Right kidney (tissue), 1 donor: ENCODE measurements around the gene TNFRSF11A.

Source experiments
- DNase-seq: peaks from one replicate; pipeline ENCODE4 v3.0.0-alpha.2; 2016

Gene TNFRSF11A

DNA sequence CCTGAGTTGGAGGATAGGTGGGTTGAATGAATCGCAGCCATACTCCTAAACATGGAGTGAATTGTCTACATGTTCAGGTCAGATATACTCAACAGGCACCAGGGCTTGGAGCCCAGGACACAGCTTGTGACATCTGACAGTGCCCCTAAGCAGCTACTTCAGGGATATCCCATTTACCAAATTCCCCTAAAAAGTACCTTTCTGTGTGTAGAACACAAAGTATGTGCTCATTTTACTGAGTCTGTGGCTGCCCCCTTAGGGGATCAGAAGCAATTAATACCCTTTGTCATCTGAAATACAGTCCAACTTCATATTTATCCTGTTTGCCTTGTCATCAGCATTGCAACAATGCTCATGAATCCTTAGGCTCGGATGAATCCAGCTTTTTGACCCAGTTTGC lies 20.8 kb downstream of the TNFRSF11A start:
- DNase-seq: no peak

DNA sequence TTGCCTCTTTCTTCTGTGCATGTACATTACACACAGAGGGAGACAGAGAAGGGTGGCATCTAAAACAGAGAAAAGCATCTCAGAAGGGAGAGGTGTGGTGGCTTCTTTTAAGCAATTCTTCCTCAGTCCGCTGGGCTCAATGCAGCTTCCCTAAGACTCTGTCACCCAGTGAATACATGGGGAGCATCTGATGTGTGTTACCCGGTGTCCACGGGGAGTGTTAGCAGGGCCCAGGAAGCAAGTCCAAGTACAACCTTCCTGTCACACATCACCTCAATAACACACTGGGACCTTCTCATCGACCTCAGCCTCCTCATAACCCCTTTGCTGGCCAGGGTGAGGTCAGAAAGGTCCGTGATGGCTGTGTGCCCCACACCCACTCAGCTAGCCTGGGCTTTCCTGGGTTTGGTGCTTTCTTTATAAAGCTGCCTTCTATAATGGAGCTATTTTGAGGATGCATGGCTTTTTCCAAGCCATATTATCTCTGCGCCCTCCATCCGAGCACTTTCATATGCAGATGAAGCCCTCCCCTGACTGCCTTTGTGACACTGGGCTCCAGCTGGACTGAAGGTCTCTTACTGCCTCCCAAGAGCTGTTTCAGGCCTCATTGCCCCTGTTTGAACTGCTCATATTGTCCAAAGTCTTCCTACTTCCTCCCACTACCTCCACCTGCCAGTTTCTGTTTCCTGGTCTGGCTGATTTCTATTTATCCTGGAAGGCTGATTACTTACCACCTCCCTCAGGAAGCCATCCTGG lies 21.4 kb downstream of the TNFRSF11A start:
- DNase-seq: no peak

DNA sequence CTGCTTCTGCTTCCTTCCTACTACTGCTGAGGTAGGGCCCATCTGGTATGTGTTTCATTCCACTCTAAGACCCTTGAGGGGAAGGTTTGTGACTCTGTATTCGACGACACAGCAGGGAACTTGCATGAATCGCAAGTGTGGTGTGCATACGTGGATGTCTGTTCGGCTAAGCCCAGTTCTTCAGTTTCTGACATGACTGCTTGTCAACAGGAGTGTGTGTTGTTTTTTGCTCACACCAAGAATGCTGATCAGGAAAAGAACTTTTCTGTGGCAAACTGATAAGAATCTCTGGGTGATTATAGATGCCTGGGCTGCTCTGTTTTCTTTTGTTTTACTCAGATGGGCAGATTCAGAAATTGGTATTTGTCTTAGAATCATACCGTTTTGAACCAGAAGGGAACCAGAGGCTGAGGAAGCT lies 22.0 kb downstream of the TNFRSF11A start:
- no peak for DNase-seq

DNA sequence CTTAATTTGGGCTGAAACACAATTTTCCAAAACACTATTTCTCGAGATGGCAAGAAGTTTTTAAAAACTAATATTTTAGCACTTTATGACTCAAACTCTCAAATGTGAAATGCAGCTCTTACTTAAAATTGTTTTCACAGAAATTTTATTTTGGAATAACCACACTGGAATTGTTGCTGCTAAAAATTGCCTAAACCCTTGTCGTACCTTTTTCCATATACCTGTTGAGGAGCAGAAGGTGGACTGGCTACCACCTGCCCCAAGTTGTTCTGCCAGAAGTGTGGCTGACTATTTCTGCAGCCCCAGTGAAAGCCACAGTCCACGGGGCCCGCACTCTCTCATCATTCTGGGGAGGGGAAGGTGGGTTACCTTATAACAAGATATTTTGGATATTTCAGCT lies 23.4 kb downstream of the TNFRSF11A start:
- DNase-seq: no peak

DNA sequence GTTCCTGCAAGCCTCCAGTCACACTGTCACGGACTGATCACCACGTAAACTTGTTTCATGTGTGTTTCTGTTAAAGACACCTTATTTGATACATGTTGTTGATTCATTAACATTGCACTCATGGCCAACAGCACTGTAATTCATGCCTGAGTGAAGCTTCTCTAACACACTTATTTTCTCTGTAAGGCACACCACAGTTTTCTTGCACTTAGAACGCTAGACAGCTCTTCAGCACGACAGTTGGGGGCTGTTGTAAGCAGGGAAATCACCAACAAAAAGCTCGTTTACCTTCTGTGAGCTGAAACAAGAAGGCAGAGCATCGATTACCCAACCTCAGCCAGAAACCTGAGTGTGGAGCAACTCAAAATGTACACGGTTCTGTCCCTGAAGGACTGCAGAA lies 28.1 kb downstream of the TNFRSF11A start:
- no peak for DNase-seq

DNA sequence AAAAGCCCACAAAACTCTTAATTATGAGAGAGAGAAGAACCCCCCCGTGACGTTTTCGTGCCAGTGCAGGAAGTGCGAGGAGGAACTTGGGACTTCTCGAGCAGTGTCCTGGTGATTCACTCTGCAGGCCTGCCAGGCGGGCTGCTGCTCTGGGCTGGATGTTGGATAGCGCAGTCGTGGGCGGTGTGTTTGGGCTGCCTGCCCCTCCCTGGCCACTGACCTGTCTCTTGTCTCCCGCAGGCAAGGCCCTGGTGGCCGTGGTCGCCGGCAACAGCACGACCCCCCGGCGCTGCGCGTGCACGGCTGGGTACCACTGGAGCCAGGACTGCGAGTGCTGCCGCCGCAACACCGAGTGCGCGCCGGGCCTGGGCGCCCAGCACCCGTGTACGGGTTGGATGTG lies 29.0 kb downstream of the TNFRSF11A start:
- no peak for DNase-seq

DNA sequence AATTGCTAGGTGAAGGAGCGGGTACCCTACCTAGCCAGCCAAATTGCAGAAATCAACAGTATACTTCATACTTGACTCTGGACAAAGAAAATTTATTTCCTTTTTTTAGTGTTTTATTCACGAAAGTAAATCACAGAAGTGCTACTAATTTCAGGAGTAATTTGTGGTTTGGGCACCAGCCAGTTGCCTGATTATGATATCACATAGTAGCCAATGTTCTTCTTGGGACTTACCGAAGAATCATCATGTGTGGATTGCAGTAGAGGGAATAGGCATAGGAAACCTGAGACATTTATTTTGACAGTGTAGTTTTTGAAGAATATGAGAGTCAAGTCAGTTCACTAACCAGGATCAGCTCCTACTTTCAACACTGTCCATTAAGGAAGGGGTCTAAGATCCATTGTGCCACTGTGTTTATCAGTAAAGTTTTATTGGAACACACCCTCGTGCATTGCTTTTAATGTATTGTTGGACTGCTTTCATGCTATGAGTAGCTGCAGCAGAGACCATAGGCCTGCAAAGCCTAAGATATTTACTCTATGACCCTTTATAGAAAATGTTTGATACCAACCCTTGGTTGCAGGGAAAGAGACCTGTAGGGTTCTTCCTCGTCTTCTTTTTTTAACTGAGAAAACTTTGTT lies 32.1 kb downstream of the TNFRSF11A start:
- DNase-seq: no peak

DNA sequence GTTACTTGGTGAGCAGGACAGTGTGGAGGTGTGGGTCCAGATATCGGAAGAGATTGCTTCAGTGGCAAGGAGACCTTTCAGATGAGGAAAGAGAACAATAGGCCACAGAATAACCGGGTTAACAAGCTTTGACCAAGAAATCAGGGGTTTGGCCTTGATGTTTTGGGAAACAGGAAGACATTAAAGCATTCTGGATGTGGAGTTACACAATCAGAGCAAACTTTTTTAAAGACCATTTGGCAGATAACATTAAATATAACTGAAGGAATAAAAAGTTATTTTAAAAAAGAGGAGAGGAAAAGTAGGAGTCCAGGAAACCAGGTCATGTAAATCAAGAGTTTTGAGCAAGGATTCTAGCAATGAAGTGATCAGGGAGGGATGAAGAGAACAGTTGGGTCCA lies 35.7 kb downstream of the TNFRSF11A start:
- no peak for DNase-seq

DNA sequence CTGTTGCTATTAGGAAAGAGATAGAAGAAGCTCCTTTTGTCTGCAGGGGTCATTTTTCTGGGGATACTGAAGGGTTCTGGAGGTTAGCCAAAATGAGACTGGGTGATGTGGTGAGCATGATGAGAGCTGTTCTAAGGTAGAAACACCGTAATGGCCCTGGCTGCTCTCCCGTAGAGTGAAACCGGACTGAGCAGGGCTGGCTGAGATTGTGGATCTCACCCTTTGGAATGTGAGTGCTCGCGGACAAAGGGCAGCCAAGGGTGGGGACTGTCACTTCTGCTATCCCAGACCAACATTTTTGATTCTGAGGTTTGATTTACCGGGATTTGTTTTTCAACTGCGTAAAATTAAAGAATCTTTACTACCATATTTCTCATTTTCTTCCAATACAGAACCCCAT lies 36.2 kb downstream of the TNFRSF11A start:
- no peak for DNase-seq

DNA sequence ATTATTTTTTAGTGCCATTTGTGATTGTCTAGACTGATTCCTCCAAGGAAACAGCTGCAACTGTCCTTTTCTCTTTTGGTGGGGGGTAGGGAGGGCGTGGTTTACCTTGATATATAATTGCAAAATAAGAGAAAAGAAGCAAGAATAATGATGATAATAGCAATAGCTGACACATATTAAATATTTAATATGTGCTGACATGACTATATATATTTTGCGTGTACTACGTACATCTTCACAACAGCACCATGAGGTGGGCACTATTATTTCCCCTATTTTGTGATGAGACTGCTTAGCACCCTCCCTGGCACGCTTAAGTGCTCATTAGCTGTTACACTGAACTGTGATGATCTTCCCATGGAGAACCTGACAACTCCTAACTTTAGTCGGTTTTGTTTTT lies 39.4 kb downstream of the TNFRSF11A start:
- no peak for DNase-seq

DNA sequence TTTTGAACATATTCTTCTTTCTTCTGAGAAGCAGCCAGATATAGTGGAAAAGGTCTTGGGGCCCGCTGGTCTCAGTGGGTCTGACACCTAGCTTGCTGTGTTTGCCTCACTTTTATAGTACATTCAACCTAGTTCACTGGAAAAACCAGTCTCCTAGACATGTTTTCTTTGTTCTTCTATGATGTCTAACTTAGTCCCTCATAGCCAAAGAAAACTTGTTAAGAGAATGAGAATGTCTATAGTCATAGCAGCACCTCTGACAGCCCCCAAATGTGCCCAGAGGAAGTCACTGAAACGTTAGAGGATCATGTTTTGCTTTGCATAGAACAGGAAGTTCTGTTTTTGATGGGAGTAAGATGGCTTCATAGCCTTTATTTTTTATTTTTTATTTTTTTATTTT lies 40.3 kb downstream of the TNFRSF11A start:
- no peak for DNase-seq

DNA sequence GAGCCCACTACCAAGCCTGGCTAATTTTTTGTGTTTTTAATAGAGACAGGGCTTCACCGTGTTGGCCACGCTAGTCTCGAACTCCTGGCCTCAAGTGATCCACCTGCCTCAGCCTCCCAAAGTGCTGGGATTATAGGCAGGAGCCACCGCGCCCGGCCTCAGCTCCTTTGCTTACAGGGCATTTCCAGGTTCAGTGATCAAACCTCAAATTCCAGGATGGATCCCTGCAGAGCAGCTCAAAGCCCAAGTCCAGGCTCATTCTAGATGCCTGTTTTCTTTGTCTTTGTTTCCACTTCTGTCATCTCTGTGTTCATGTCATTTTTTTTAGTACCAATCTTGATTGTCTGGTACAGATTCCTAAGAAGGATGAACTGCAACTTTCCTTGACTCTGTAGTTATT lies 41.9 kb downstream of the TNFRSF11A start:
- no peak for DNase-seq

DNA sequence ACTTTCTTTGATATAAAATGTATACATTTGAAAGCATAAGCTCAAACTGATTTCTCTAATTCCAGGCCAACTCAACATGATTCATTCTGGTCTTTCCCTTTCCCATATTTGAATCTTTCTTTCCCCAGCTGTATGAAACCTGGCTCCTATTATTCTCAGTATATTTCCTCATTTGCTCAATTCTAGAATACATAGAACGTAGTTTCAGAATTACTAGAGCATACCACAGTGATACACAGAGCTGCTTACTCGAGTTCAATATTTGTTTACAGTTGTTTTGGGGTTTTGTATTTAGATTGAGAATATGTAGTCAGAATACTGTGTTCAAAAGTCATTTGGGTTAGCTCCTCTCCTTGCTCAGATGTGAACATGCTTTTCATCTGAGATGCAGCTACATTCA lies 43.0 kb downstream of the TNFRSF11A start:
- no peak for DNase-seq

DNA sequence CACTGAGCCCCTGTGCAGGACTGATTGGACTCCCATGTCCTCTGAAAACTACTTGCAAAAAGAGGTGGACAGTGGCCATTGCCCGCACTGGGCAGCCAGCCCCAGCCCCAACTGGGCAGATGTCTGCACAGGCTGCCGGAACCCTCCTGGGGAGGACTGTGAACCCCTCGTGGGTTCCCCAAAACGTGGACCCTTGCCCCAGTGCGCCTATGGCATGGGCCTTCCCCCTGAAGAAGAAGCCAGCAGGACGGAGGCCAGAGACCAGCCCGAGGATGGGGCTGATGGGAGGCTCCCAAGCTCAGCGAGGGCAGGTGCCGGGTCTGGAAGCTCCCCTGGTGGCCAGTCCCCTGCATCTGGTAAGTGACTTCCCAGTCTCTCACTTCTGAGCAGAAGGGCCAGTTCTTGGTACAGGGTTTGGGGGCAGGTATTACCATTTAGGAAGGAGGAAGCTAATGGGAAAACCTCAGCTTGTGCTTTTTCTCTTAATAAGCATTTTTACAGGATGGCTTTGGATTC lies 44.1 kb downstream of the TNFRSF11A start:
- no peak for DNase-seq

DNA sequence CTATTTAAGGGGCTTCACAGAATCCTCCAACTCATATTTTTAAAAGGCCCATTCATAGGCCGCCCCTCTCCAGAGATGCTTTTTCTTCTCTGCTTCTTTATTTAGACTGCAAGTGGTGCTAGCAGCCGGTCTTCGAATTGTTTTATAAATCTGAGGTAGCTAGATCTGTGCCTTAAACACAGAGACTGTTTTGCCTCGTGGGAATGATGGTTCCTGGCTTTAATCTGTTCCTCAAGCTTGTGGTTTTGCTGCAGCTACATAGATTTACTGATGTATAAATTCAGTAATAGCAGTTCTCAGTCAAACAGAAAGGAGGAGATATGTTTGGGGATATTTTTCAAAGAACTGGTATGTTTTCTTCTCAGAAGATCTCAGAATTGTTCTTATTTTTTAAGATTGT lies 45.3 kb downstream of the TNFRSF11A start:
- no peak for DNase-seq

DNA sequence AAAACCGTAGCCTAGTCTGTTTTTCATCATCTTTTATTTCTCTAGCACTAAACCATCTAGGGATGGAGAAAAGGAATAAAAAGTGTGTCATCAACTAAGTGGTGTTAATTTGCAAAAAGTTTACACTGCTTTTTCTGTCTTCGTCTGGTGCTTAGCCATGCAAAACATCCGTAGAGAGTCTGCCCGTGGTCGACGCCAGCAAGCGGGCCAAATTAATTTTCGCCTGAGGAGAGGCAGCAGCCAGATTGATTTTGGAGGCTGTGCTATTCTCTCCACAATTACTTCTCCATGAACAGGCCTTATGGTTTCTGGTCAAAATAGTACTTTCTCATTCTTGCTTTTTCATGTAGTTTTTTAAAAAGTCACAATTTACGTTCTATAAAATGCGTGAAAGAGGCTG lies 46.3 kb downstream of the TNFRSF11A start:
- DNase-seq: no peak

DNA sequence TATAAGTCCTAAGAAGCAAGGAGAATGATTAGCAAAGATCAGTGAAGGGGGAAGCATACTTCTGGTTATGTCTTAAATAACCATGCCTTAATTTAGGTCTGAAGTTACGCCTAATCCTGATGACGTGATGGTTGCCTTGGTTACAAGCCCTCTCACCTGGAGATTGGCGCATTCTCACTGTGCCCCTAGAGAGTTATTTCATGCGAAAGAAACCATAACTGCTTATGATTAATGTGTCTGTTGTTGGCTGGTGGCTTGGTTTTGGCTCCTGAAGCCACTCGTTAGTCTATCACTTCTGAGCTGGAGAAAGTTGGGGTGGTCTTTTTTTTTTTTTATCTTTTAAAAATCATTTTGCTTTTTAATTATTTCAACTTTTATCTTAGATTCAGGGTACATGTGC lies 47.0 kb downstream of the TNFRSF11A start:
- no peak for DNase-seq

DNA sequence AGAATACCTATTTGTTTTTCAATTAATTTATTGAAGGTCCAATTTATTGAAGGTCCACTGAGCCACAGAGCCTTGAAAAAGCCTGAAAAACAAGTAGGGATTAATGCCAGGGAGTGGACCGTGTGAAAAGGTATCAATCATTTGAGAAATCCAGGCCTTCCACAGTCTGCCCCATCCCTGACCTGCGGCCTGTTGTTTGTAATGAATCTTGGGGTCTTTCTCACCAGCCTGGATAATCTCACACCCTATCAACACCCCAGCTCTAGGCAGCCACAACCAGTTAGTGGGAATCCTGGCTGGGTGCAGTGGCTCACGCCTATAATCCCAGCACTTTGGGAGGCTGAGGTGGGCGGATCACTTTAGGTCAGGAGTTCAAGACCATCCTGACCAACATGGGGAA lies 47.8 kb downstream of the TNFRSF11A start:
- no peak for DNase-seq

DNA sequence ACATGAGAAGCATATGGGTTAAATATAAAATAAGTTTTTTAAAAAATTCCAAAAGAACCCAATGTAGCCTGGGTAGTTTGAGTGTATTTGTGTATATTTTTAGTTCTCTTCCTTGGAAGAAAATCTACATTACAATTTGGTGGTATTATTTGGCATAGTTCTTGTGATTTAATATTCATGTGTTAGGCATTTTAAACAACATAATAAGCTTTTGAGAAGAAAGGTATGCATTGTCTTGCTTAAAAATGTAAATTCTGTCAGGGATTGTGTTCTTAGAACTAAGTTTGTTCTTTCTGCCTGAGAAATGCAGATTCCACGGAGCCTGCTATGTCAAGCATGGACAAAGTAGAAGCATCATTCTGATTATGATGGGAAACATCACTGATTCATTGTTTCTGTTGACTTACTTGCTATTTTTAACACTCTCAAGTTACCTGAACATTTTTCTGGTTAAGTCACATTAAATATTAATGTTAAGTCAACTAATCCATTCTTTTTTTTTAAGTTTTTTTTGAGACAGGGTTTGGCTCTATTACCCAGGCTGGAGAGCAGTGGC lies 49.4 kb downstream of the TNFRSF11A start:
- no peak for DNase-seq

DNA sequence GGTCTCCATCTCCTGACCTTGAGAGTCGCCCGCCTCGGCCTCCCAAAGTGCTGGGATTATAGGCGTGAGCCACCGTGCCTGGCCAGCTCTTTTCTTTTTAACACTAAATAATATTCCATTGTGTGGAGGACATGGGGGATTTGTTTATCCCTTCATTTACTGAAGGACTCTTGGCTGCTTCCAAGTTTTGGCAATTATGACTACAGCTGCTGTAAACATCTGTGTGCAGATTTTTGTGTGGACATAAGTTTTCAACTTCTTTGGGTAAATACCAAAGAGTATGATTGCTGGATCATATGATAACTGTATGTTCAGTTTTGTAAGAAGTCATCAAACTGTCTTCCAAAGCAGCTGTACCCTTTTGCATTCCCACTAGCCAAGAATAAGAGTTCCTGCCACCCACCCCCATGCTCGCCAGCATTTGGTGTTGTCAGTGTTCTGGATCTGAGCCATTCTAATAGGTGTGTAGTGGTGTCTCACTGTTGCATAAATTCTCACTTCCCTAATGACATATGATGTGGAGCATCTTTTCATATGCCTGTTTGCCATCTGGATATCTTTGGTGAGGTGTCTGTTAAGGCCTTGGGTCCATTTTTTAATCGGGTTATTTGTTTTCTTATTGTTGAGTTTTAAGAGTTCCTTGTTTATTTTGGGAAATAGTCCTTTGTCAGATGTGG lies 52.2 kb downstream of the TNFRSF11A start:
- DNase-seq: no peak

DNA sequence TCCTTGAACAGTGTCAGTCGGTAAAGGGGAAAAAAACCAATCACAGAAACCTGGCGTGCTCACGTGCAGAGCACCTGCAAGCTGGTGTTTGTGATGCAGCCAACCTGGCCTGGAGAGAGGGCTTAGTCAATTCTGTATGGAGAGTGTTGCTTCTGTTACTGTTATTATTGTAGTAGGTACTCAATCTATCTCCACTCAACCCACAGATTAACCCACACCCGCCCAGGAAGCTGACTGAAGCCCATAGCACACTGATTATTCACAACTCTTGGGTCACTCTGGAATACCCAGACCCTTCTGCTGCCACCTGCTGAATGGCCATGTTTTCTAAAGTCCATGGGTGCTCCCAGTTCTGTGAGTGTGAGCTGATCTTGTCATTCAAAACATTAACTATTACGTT lies 53.9 kb downstream of the TNFRSF11A start:
- DNase-seq: no peak

DNA sequence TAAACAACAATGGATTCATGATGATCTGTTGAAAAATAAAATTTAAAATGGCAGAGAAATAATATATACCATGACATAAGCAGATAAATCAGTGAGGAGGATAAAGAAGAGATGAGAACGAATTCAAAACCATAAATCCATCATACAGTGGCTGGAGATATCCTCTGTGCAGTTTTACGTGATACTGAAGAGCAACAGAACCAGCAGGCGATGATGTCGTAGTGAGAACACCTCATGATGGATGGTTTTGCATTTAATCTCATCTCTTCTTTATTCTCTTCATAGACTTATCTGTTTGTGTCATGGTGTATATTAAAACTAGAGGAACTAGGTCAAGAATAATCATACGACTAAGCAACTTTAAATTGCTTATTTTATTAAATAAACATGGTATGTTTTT lies 56.3 kb downstream of the TNFRSF11A start:
- DNase-seq: no peak

DNA sequence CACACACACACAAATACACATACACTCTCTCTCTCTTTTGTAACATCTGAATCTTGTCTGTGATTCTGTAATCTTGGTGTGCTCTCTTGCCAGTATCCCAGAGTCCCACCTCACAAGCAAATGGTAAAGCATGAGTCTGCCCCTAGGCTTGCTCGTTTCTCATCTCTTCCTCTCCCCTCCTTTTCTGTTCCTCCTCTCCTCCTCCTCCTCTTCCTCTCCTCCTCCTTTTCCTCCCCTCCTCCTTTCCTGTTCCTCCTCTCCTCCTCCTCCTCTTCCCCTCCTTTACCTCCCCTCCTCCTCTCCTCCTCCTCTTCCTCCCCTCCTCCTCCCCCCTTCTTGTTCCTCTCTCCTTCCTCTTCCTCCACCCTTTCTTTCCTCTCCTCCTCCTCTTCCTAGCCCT lies 59.0 kb downstream of the TNFRSF11A start:
- DNase-seq: no peak
